H1 (cell line): ENCODE measurements around the gene ULK1. TPM values are rescaled to one million over a fixed set of nuclear protein-coding genes. Genes with fewer than 3 reads are reported as not detected.

Source experiments
- CTCF ChIA-PET: fragments of 300-600 bp; sonication (Branson Sonifier 250); formaldehyde crosslinking; loops from one replicate; lab custom pipeline; 2021; ENCODE audit not compliant: partially characterized antibody; lab: Charles Lee
- POLR2A ChIA-PET: fragments of 300-600 bp; sonication (Branson Sonifier 250); formaldehyde crosslinking; loops from one replicate; lab custom pipeline; 2021; ENCODE audit warnings: inconsistent platforms; ENCODE audit not compliant: partially characterized antibody; lab: Charles Lee
- DNase-seq, 2 experiments: peaks; one replicate each; pipeline versions ENCODE4 v3.0.0 to v3.0.0-alpha.2; 2010 to 2022; ENCODE audit warnings: low spot score in 2 of 2, low read depth in 1 of 2, mixed read lengths in 1 of 2
- FAIRE-seq: peaks from 2 replicates; lab custom pipeline; 2011; peaks lifted over from hg19 to GRCh38; lab: Jason Lieb, UNC
- H2AFZ ChIP-seq: 2 replicates; pipeline ENCODE4 v1.8.1; 2012; ENCODE audit warnings: low read length, inconsistent platforms
- H2AK5ac ChIP-seq: 2 replicates; pipeline ENCODE4 v1.6.1; 2013; ENCODE audit warnings: low read depth, low read length
- H2BK120ac ChIP-seq: replicated peaks from 2 replicates; pipeline ENCODE3; 2013; ENCODE audit warnings: low read depth, low read length, inconsistent platforms
- H2BK12ac ChIP-seq: 2 replicates; pipeline ENCODE4 v1.6.1; 2013; ENCODE audit warnings: low read depth, low read length
- H2BK15ac ChIP-seq: 2 replicates; pipeline ENCODE4 v1.6.1; 2013; ENCODE audit warnings: low read length
- H2BK20ac ChIP-seq: 2 replicates; pipeline ENCODE4 v1.6.1; 2013; ENCODE audit warnings: low read length
- H2BK5ac ChIP-seq: 2 replicates; pipeline ENCODE4 v1.6.1; 2013; ENCODE audit warnings: low read depth, low read length
- H3K14ac ChIP-seq: 2 replicates; pipeline ENCODE4 v1.6.1; 2013; ENCODE audit warnings: inconsistent platforms; ENCODE audit not compliant: insufficient read length
- H3K18ac ChIP-seq: 2 replicates; pipeline ENCODE4 v1.6.1; 2013; ENCODE audit warnings: low read length; ENCODE audit errors: extremely low read depth
- H3K23ac ChIP-seq: 2 replicates; pipeline ENCODE4 v1.6.1; 2013; ENCODE audit warnings: inconsistent platforms; ENCODE audit not compliant: insufficient read length
- H3K23me2 ChIP-seq: 2 replicates; pipeline ENCODE4 v1.6.1; 2013; ENCODE audit warnings: low read depth, low read length
- H3K27ac ChIP-seq: 2 replicates; pipeline ENCODE4 v1.6.1; 2011; ENCODE audit warnings: low read depth, low read length, inconsistent platforms
- H3K27me3 ChIP-seq, 4 experiments: replicated peaks in 1 of 4; 1 replicate in 1 of 4; 2 replicates in 3 of 4; pipeline versions ENCODE4 v1.6.1 to v1.8.1; 2011 to 2013; ENCODE audit warnings: low read length in 3 of 4, mild to moderate bottlenecking in 3 of 4, inconsistent platforms in 2 of 4, mixed read lengths in 2 of 4, moderate library complexity in 1 of 4; ENCODE audit not compliant: control insufficient read depth in 3 of 4, insufficient read depth in 3 of 4; ENCODE audit errors: extremely low read depth in 1 of 4
- H3K36me3 ChIP-seq, 4 experiments: 2 replicates each; pipeline versions ENCODE4 v1.6.1 to v1.8.1; 2011 to 2013; ENCODE audit warnings: mild to moderate bottlenecking in 4 of 4, low read length in 3 of 4, moderate library complexity in 2 of 4, control low read depth in 1 of 4, inconsistent platforms in 1 of 4; ENCODE audit not compliant: insufficient read depth in 4 of 4, control insufficient read depth in 2 of 4
- H3K4ac ChIP-seq: replicated peaks from 2 replicates; pipeline ENCODE3; 2013; ENCODE audit warnings: low read length, low read depth, mixed read lengths, inconsistent platforms; ENCODE audit not compliant: insufficient read length
- H3K4me1 ChIP-seq, 4 experiments: replicated peaks in 1 of 4; 1 replicate in 1 of 4; 2 replicates in 3 of 4; pipeline versions ENCODE4 v1.6.1 to v1.8.1; 2011 to 2013; ENCODE audit warnings: low read length in 3 of 4, inconsistent platforms in 2 of 4, mixed read lengths in 1 of 4; ENCODE audit not compliant: insufficient read depth in 4 of 4, control insufficient read depth in 3 of 4
- H3K4me2 ChIP-seq, 2 experiments: 2 replicates each; pipeline versions ENCODE4 v1.6.1 to v1.8.1; 2011 to 2013; ENCODE audit warnings: low read depth in 2 of 2, low read length in 2 of 2, control low read depth in 1 of 2, inconsistent platforms in 1 of 2, mild to moderate bottlenecking in 1 of 2; ENCODE audit not compliant: insufficient read depth in 1 of 2
- H3K4me3 ChIP-seq, 4 experiments: fragments of 200-600, 300-600 bp in 1 of 4; sonication (generic), shearing (Covaris generic), sonication (Bioruptor Twin) in 1 of 4; 2 replicates each; pipeline versions ENCODE4 v1.5.1 to v1.8.1; 2011 to 2016; ENCODE audit warnings: low read length in 4 of 4, low read depth in 3 of 4, control low read depth in 2 of 4, inconsistent platforms in 2 of 4, mild to moderate bottlenecking in 2 of 4, mixed read lengths in 1 of 4, moderate library complexity in 1 of 4; ENCODE audit not compliant: insufficient read depth in 2 of 4; ENCODE audit errors: extremely low read depth in 1 of 4
- H3K56ac ChIP-seq: replicated peaks from 2 replicates; pipeline ENCODE3; 2013; ENCODE audit warnings: low read depth, mild to moderate bottlenecking, mixed read lengths, low read length, inconsistent platforms; ENCODE audit not compliant: insufficient read length
- H3K79me1 ChIP-seq: 2 replicates; pipeline ENCODE4 v1.6.1; 2013; ENCODE audit warnings: low read depth, low read length, control low read depth
- H3K79me2 ChIP-seq, 2 experiments: 2 replicates each; pipeline versions ENCODE4 v1.6.1 to v1.8.1; 2012 to 2013; ENCODE audit warnings: low read length in 2 of 2, mild to moderate bottlenecking in 2 of 2, inconsistent platforms in 1 of 2; ENCODE audit not compliant: insufficient read depth in 2 of 2, control insufficient read depth in 1 of 2
- H3K9ac ChIP-seq, 4 experiments: replicated peaks in 1 of 4; 1 replicate in 1 of 4; 2 replicates in 3 of 4; pipeline versions ENCODE4 v1.6.1 to v1.8.1; 2011 to 2013; ENCODE audit warnings: low read depth in 3 of 4, low read length in 3 of 4, control low read depth in 2 of 4, mild to moderate bottlenecking in 2 of 4, moderate library complexity in 2 of 4, inconsistent platforms in 1 of 4; ENCODE audit errors: extremely low read depth in 1 of 4
- H3K9me3 ChIP-seq, 2 experiments: 2 replicates each; pipeline versions ENCODE4 v1.6.1 to v1.8.1; 2012 to 2013; ENCODE audit warnings: mild to moderate bottlenecking in 2 of 2, moderate library complexity in 2 of 2, control low read depth in 1 of 2, inconsistent platforms in 1 of 2, low read depth in 1 of 2, low read length in 1 of 2, mixed read lengths in 1 of 2; ENCODE audit not compliant: insufficient read depth in 2 of 2
- H4K20me1 ChIP-seq, 2 experiments: replicated peaks in 1 of 2; 2 replicates each; pipeline versions ENCODE3 to v1.8.1; 2011 to 2013; ENCODE audit warnings: inconsistent platforms in 2 of 2, low read length in 2 of 2, mild to moderate bottlenecking in 1 of 2; ENCODE audit not compliant: insufficient read depth in 2 of 2, control insufficient read depth in 1 of 2
- H4K5ac ChIP-seq: 2 replicates; pipeline ENCODE4 v1.6.1; 2013; ENCODE audit warnings: low read length, low read depth, mixed read lengths, inconsistent platforms; ENCODE audit not compliant: insufficient read length
- H4K8ac ChIP-seq: 2 replicates; pipeline ENCODE4 v1.8.0; 2013; ENCODE audit warnings: mild to moderate bottlenecking, moderate library complexity, low read length, inconsistent platforms; ENCODE audit not compliant: insufficient read depth; ENCODE audit errors: extremely low read depth
- H4K91ac ChIP-seq: replicated peaks from 2 replicates; pipeline ENCODE3; 2013; ENCODE audit warnings: low read length, mixed read lengths, inconsistent platforms; ENCODE audit not compliant: insufficient read length
- CTBP2 ChIP-seq: IDR thresholded peaks from 2 replicates; pipeline ENCODE4 v1.7.0; 2011; ENCODE audit warnings: borderline replicate concordance, mild to moderate bottlenecking, moderate library complexity, mixed read lengths, low read length; ENCODE audit not compliant: insufficient read depth, insufficient read length
- POLR2A ChIP-seq, 2 experiments: IDR thresholded peaks; 1 replicate in 1 of 2; 2 replicates in 1 of 2; pipeline ENCODE4 v1.6.1; 2011; ENCODE audit warnings: low read depth in 2 of 2, low read length in 2 of 2, mild to moderate bottlenecking in 2 of 2; ENCODE audit errors: control extremely low read depth in 1 of 2
- SAP30 ChIP-seq: fragments of 300-600 bp; sonication (generic); IDR thresholded peaks from 2 replicates; pipeline ENCODE4 v1.7.1; 2012; ENCODE audit warnings: low read length, moderate library complexity, mild to moderate bottlenecking, inconsistent platforms; ENCODE audit not compliant: insufficient read depth, insufficient replicate concordance
- SIN3A ChIP-seq, 2 experiments: IDR thresholded peaks in 1 of 2; conservative IDR thresholded peaks in 1 of 2; 2 replicates each; pipeline ENCODE4 v1.6.1; 2011 to 2012; ENCODE audit warnings: low read length in 2 of 2, improper control_type of control experiment in 1 of 2, low read depth in 1 of 2, mild to moderate bottlenecking in 1 of 2
- TAF1 ChIP-seq: IDR thresholded peaks from 2 replicates; pipeline ENCODE4 v1.6.1; 2011; ENCODE audit warnings: mild to moderate bottlenecking, low read depth, low read length
- WGBS, 2 experiments: shearing (Covaris generic) in 1 of 2; methylation state at CpG; one replicate each; pipeline versions ENCODE4 v1.1.6 to v1.1.7; 2013 to 2015; ENCODE audit warnings: low lambda C conversion rate in 2 of 2, mixed read lengths in 2 of 2, inconsistent platforms in 1 of 2, low coverage in 1 of 2, missing lambda C conversion rate in 1 of 2; ENCODE audit not compliant: insufficient replicate concordance in 2 of 2, insufficient coverage in 1 of 2, insufficient read length in 1 of 2; ENCODE audit errors: extremely low coverage in 1 of 2, missing lambda C conversion rate in 1 of 2; 5-methylcytosine and 5-hydroxymethylcytosine counted together
- polyA plus RNA-seq, 7 experiments: library from polyadenylated mRNA; depleted of rRNA in 3 of 7; stranded (reverse) in 5 of 7; unstranded in 2 of 7; fragments of >200 nt in 5 of 7; fragments of 200-250 nt in 2 of 7; gene quantifications; 1 replicate in 5 of 7; 2 replicates in 1 of 7; 4 replicates in 1 of 7; pipeline versions ENCODE4 v1.2.1 to v1.2.3, GENCODE V29; 2011 to 2013; ENCODE audit warnings: missing spikeins in 2 of 7, mixed read lengths in 2 of 7
- total RNA-seq: library from RNA; stranded (reverse); fragmentation: NEBNext Ultra II Directional; extraction: Animal tissue kit (Norgen Biotek cat#: 25700); gene quantifications from 2 replicates; pipeline ENCODE4 v1.2.1, GENCODE V29; 2021

The ULK1 gene
- total and polyA plus RNA-seq, 2 of the 8 experiments (the other 6 are each of a cell fraction or from before 2014, with no cell fraction given), result 13.0 to 44.1 TPM

DNA sequence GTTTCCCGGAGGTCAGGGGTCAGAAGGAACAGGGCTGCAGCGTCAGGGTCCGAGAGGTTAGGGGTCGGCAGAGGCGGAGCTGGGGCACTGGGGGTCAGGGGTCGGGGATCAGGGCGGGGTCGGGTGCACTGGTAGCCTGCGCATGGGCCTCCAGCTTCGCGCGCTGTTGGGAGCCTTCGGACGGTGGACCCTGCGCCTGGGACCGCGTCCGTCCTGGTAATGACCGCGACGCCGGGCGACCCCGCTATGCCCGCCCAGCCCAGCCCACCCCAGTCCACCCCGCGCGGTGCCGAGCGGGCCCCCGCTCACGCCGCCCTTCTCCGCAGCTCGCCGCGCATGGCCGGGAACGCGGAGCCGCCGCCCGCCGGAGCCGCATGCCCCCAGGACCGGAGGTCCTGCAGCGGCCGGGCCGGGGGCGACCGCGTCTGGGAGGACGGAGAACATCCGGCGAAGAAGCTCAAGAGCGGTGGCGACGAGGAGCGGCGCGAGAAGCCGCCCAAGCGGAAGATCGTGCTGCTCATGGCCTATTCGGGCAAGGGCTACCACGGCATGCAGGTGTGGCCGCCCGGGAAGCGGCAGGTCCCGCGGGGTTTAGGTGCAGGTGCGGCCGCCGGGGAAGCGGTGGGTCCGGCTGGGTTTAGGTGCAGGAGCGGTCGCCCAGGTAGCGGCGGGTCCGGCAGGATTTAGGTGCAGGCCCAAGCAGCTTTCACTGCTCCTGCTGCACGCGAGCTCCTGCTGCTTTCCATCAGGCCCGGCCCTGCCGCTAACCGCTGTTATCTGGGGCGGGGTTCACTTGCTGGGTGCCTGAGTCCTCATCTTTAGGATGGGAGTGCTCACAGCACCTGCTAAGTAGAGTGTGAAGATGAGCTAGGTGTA is 35.4 kb downstream of the ULK1 start:
- Histone ChIP-seq H3K4me3 (peak overlapping the region; percentile 50 to 85 (median 74)), H4K20me1 (peaks cover 3 to 12% of the 10 kb centered on the region in 2 experiments), H3K23me2 (peaks cover 6% of the 10 kb centered on the region; the same call in 1 of the 2 replicates), H2AFZ (no peak overlapping the region), H4K91ac (peak overlapping the region; percentile 47), H3K14ac (no peak overlapping the region), H3K79me1 (peaks cover 8% of the 10 kb centered on the region), H2BK15ac (no peak overlapping the region), H3K23ac (no peak overlapping the region), H3K27me3 (no peaks in the 10 kb centered on the region), H3K36me3 (peaks cover 21 to 41% (median 29%) of the 10 kb centered on the region in 4 experiments), H3K4ac (no peak overlapping the region), H3K4me1 (peaks cover 0 to 7% (median 2%) of the 10 kb centered on the region in 4 experiments; a peak in 2 of 7 replicates), H3K9ac (peak overlapping the region; percentile 59 to 79 (median 74)), H2BK120ac (no peak overlapping the region), H3K9me3 (no peaks in the 10 kb centered on the region; a peak in 1 of 4 replicates), H3K18ac (peak overlapping the region; percentile 83), H3K56ac (peak overlapping the region; percentile 5), H3K79me2 (peaks cover 0 to 16% of the 10 kb centered on the region in 2 experiments; a peak in 3 of 4 replicates), H4K8ac (peak overlapping the region; percentile 98), H3K27ac (peak overlapping the region; percentile 16; the same call in 1 of the 2 replicates), H4K5ac (no peak overlapping the region), H3K4me2 (peak overlapping the region; percentile 91 to 99), H2BK20ac (no peak overlapping the region), H2BK5ac (peak overlapping the region; percentile 71; the same call in 1 of the 2 replicates), H2BK12ac (no peak overlapping the region), H2AK5ac (no peak overlapping the region)
- no peak for DNase-seq
- no peak for FAIRE-seq
- ChIA-PET CTCF (interaction anchor here (0.7 to 1.2 kb wide), 5 partner anchors 10 to 72 kb away, joined by 3 read pairs; no protein-coding TSS in a partner anchor), POLR2A (interaction anchor here (0.6 to 5.2 kb wide), 29 partner anchors 9 to 780 kb away, joined by 3 to 33 read pairs (median 5); partner anchors contain the start of gene EP400)
- WGBS, 2 experiments, result 2% methylated on average over 35 of the region's 87 CpGs; no CpG with 5 or more reads in 1 of the 2 experiments
- TF ChIP-seq POLR2A (IDR thresholded peaks at IDR 0.05; ENCODE audit: control extremely low read depth in 1 of 2, low read depth in 2 of 2, low read length in 2 of 2) (peak in 1 of 2 experiments; percentile 13; a peak in 1 of 3 replicates), SAP30 (no peak), SIN3A (conservative IDR thresholded peaks at IDR 0.05 in 1 of 2, IDR thresholded peaks at IDR 0.05 in 1 of 2; ENCODE audit: low read depth in 1 of 2, low read length in 2 of 2) (peak in 1 of 2 experiments; percentile 10; a peak in 1 of 4 replicates), CTBP2 (no peak), TAF1 (no peak)
